C4-2B (cell line): ENCODE data around the gene L3MBTL4.

Source experiments
- CTCF ChIP-seq: fragments of 450-650 bp; conservative IDR thresholded peaks from 2 replicates; pipeline ENCODE4 v1.5.1; 2017; ENCODE audit warnings: mild to moderate bottlenecking
- ZFX ChIP-seq: fragments of 450-650 bp; IDR thresholded peaks from 2 replicates; pipeline ENCODE4 v1.6.1; 2017

GRCh38 chr18:6341709-6342108 is 73.0 kb downstream of the L3MBTL4 start:
- TF ChIP-seq CTCF (no peak), ZFX (no peak)
